A549 (cell line): ENCODE data around the gene NCOA7. TPM values are rescaled to one million over a fixed set of nuclear protein-coding genes. Genes with fewer than 3 reads are reported as not detected.

Experiments
- ATAC-seq, 2 experiments: fragments of 200-7000 bp in 1 of 2; fragments of >200 bp in 1 of 2; cut with Nextera tagmentation in 1 of 2; cut with Tn5 transposase in 1 of 2; 3 replicates each; pipeline versions ENCODE4 v1.8.0 to v1.9.1; 2018 to 2020; ENCODE audit warnings: mild to moderate bottlenecking in 1 of 2, moderate library complexity in 1 of 2
- CTCF ChIA-PET: fragments of 300-600 bp; sonication (Branson Sonifier 250); formaldehyde crosslinking; extraction: SDS; loops from one replicate; lab custom pipeline; 2021; ENCODE audit warnings: antibody characterized with exemption, inconsistent platforms; lab: Yijun Ruan, JAX
- POLR2A ChIA-PET: fragments of 350-600 bp; formaldehyde crosslinking; extraction: SDS; loops from one replicate; lab custom pipeline; 2021; ENCODE audit warnings: antibody characterized with exemption, inconsistent platforms; lab: Yijun Ruan, JAX
- DNase-seq, 2 experiments: peaks; one replicate each; pipeline versions ENCODE4 v3.0.0 to v3.0.0-alpha.2; 2011 to 2016; ENCODE audit warnings: low read depth in 1 of 2, low spot score in 1 of 2
- FAIRE-seq: peaks from 2 replicates; lab custom pipeline; 2011; peaks lifted over from hg19 to GRCh38; lab: Jason Lieb, UNC
- H3K27ac ChIP-seq, 2 experiments: fragments of >200 bp; sonication (Bioruptor Twin); formaldehyde crosslinking; 3 replicates each; pipeline ENCODE4 v1.5.1; 2016 to 2017
- H3K4me1 ChIP-seq: fragments of >200 bp; sonication (Bioruptor Twin); formaldehyde crosslinking; 3 replicates; pipeline ENCODE4 v1.6.1; 2016
- H3K4me2 ChIP-seq: fragments of >200 bp; sonication (Bioruptor Twin); formaldehyde crosslinking; 3 replicates; pipeline ENCODE4 v1.6.1; 2016
- H3K4me3 ChIP-seq: fragments of >200 bp; sonication (Bioruptor Twin); formaldehyde crosslinking; 3 replicates; pipeline ENCODE4 v1.5.1; 2016
- H3K9me3 ChIP-seq: fragments of >200 bp; sonication (Bioruptor Twin); formaldehyde crosslinking; 3 replicates; pipeline ENCODE4 v1.6.1; 2016
- BCL3 ChIP-seq: fragments of >200 bp; sonication (Bioruptor Twin); formaldehyde crosslinking; IDR thresholded peaks from 3 replicates; pipeline ENCODE4 v1.6.1; 2016
- CBX8 ChIP-seq: fragments of 200-600 bp; sonication (generic); IDR thresholded peaks from 2 replicates; pipeline ENCODE4 v1.6.1; 2016
- CEBPB ChIP-seq, 2 experiments: fragments of >200 bp in 1 of 2; sonication (Bioruptor Twin) in 1 of 2; formaldehyde crosslinking in 1 of 2; IDR thresholded peaks; 2 replicates each; pipeline ENCODE4 v1.6.1; 2012 to 2016
- CHD2 ChIP-seq: fragments of 150-350 bp; IDR thresholded peaks from 2 replicates; pipeline ENCODE4 v1.6.1; 2014; ENCODE audit warnings: low read length; ENCODE audit not compliant: partially characterized antibody
- EHF ChIP-seq: fragments of 250-450 bp; sonication (Bioruptor Pico); IDR thresholded peaks from 2 replicates; pipeline ENCODE4 v1.5.0; 2020; ENCODE audit warnings: mild to moderate bottlenecking
- FOSB ChIP-seq: fragments of 250-450 bp; sonication (Bioruptor Pico); IDR thresholded peaks from 2 replicates; pipeline ENCODE4 v1.5.0; 2020; ENCODE audit warnings: mild to moderate bottlenecking, moderate library complexity
- FOSL2 ChIP-seq, 2 experiments: fragments of 450-650 bp in 1 of 2; fragments of >200 bp in 1 of 2; sonication (Bioruptor Twin) in 1 of 2; formaldehyde crosslinking; IDR thresholded peaks; 2 replicates each; pipeline versions ENCODE4 v1.5.0 to v1.6.1; 2016 to 2020; ENCODE audit warnings: mild to moderate bottlenecking in 1 of 2, moderate library complexity in 1 of 2
- GATA3 ChIP-seq: IDR thresholded peaks from 2 replicates; pipeline ENCODE4 v1.6.1; 2012; ENCODE audit warnings: borderline replicate concordance
- HEYL ChIP-seq: fragments of 250-450 bp; sonication (Bioruptor Pico); IDR thresholded peaks from 2 replicates; pipeline ENCODE4 v1.8.0; 2021; ENCODE audit warnings: mild to moderate bottlenecking, moderate library complexity
- JUNB ChIP-seq: fragments of >200 bp; sonication (Bioruptor Twin); formaldehyde crosslinking; IDR thresholded peaks from 2 replicates; pipeline ENCODE4 v1.6.1; 2016
- NFE2L2 ChIP-seq: fragments of 150-350 bp; conservative IDR thresholded peaks from 2 replicates; pipeline ENCODE4 v1.6.1; 2014; ENCODE audit warnings: low read length
- NPAS2 ChIP-seq: fragments of 250-450 bp; sonication (Bioruptor Pico); IDR thresholded peaks from 2 replicates; pipeline ENCODE4 v1.8.0; 2022; ENCODE audit warnings: mild to moderate bottlenecking, moderate library complexity, borderline replicate concordance
- PBX3 ChIP-seq: IDR thresholded peaks from 2 replicates; pipeline ENCODE4 v1.6.1; 2012
- POLR2A ChIP-seq: IDR thresholded peaks from 2 replicates; pipeline ENCODE4 v1.6.1; 2012; ENCODE audit warnings: mild to moderate bottlenecking, low read length
- POLR2AphosphoS2 ChIP-seq: conservative IDR thresholded peaks from 2 replicates; pipeline ENCODE4 v1.6.1; 2012; ENCODE audit warnings: low read length, improper control_type of control experiment, inconsistent platforms
- RAD21 ChIP-seq, 2 experiments: fragments of >200 bp in 1 of 2; sonication (Bioruptor Twin) in 1 of 2; formaldehyde crosslinking in 1 of 2; IDR thresholded peaks in 1 of 2; conservative IDR thresholded peaks in 1 of 2; 2 replicates in 1 of 2; 3 replicates in 1 of 2; pipeline ENCODE4 v1.6.1; 2012 to 2018; ENCODE audit warnings: inconsistent platforms in 1 of 2
- RCOR1 ChIP-seq: fragments of 150-350 bp; IDR thresholded peaks from 2 replicates; pipeline ENCODE4 v1.6.1; 2014; ENCODE audit warnings: antibody characterized with exemption, low read length, low read depth
- TFCP2L1 ChIP-seq: fragments of 250-450 bp; sonication (Bioruptor Pico); IDR thresholded peaks from 2 replicates; pipeline ENCODE4 v1.5.0; 2021; ENCODE audit warnings: mild to moderate bottlenecking
- ZNF302 ChIP-seq: fragments of 250-450 bp; sonication (Bioruptor Pico); IDR thresholded peaks from 2 replicates; pipeline ENCODE4 v1.9.0; 2021; ENCODE audit warnings: inconsistent platforms, mild to moderate bottlenecking, moderate library complexity
- WGBS: methylation state at CpG from one replicate; pipeline ENCODE4 v1.1.6; 2017; ENCODE audit errors: missing lambda C conversion rate; 5-methylcytosine and 5-hydroxymethylcytosine counted together
- polyA plus RNA-seq, 4 experiments: library from polyadenylated mRNA; depleted of rRNA in 3 of 4; stranded (reverse); fragments of >200 nt; fragmentation: RNase III in 1 of 4; extraction: RNeasy Plus Mini Kit Qiagen cat#74134 plus additional on column Dnase treatment in 1 of 4; gene quantifications; 2 replicates in 3 of 4; 3 replicates in 1 of 4; pipeline ENCODE4 v1.2.3, GENCODE V29; 2011 to 2017
- TF ChIP-seq, protein P1 (sequence below): fragments of >200 bp; sonication (Bioruptor Twin); formaldehyde crosslinking; IDR thresholded peaks from 2 replicates; pipeline ENCODE4 v1.6.1; 2016
- TF ChIP-seq, protein P2 (sequence below): fragments of >200 bp; sonication (Bioruptor Twin); formaldehyde crosslinking; IDR thresholded peaks from 3 replicates; pipeline ENCODE4 v1.5.1; 2016

Gene NCOA7
- polyA plus RNA-seq, 2 of the 4 experiments (the other 2 are of a cell fraction): 66.4 to 195 TPM

GRCh38 chr6:125886914-125887313 lies 96.2 kb downstream of the NCOA7 start:
- no peak overlapping the region for H3K4me2 ChIP-seq
- H3K4me1 ChIP-seq: peaks cover 9% of the 10 kb centered on the region; the same call in 2 of the 3 replicates
- no peak overlapping the region for H3K27ac ChIP-seq
- no peak for TF ChIP-seq FOSL2 (IDR thresholded peaks at IDR 0.05)
- TF ChIP-seq FOSL2 (CRISPR knock-in tag; IDR thresholded peaks at IDR 0.05): no peak
- TF ChIP-seq RAD21 (conservative IDR thresholded peaks at IDR 0.05 in 1 of 2, IDR thresholded peaks at IDR 0.05 in 1 of 2): no peak
- TF ChIP-seq NPAS2 (CRISPR knock-in tag): no peak
- TF ChIP-seq ZNF302: no peak
- TF ChIP-seq, protein P1, sequence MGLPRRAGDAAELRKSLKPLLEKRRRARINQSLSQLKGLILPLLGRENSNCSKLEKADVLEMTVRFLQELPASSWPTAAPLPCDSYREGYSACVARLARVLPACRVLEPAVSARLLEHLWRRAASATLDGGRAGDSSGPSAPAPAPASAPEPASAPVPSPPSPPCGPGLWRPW: no peak
- TF ChIP-seq POLR2A: no peak
- no peak for TF ChIP-seq POLR2AphosphoS2
- TF ChIP-seq PBX3: no peak
- no peak for TF ChIP-seq CHD2
- no peak for TF ChIP-seq HEYL (CRISPR knock-in tag)
- TF ChIP-seq NFE2L2: no peak
- TF ChIP-seq, protein P2, sequence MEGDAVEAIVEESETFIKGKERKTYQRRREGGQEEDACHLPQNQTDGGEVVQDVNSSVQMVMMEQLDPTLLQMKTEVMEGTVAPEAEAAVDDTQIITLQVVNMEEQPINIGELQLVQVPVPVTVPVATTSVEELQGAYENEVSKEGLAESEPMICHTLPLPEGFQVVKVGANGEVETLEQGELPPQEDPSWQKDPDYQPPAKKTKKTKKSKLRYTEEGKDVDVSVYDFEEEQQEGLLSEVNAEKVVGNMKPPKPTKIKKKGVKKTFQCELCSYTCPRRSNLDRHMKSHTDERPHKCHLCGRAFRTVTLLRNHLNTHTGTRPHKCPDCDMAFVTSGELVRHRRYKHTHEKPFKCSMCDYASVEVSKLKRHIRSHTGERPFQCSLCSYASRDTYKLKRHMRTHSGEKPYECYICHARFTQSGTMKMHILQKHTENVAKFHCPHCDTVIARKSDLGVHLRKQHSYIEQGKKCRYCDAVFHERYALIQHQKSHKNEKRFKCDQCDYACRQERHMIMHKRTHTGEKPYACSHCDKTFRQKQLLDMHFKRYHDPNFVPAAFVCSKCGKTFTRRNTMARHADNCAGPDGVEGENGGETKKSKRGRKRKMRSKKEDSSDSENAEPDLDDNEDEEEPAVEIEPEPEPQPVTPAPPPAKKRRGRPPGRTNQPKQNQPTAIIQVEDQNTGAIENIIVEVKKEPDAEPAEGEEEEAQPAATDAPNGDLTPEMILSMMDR: no peak
- TF ChIP-seq JUNB: no peak
- TF ChIP-seq FOSB: no peak
- TF ChIP-seq CEBPB (IDR thresholded peaks at IDR 0.05): no peak
- TF ChIP-seq RCOR1: no peak
- no peak for TF ChIP-seq CBX8
- TF ChIP-seq EHF (CRISPR knock-in tag): no peak
- no peak for TF ChIP-seq BCL3
- no peak for FAIRE-seq
- no peaks in the 10 kb centered on the region for H3K9me3 ChIP-seq
- no peak overlapping the region for H3K4me3 ChIP-seq
- POLR2A ChIA-PET: no interaction called here
- no peak for DNase-seq
- 92% methylated on average over 2 of the region's 2 CpGs for WGBS
- ATAC-seq: no peak
- CTCF ChIA-PET: no interaction called here

DNA sequence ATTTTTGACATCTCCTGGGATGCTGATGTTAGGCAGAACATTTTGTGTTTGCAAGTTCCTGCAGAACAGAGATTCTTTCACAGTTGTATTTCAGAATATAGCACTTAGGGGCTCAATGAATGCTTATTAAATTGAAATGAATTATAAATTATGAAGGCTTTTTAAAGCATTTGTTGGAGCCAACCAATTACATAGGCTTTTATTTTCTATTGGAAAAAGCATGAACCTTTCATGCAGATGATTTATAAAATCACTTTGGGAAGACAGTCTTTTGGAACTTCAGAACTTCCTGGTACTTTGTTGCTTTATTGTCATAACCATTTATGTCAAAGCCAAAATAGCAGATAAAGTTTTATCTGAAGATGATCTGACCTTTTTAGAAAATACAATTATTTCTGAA lies 96.6 kb downstream of the NCOA7 start:
- CTCF ChIA-PET: interaction anchor here (1.0 to 2.7 kb wide), 2 partner anchors 66 to 70 kb away, joined by 3 to 14 read pairs; no protein-coding TSS in a partner anchor
- Histone ChIP-seq H3K4me3 (no peak overlapping the region), H3K9me3 (no peaks in the 10 kb centered on the region), H3K27ac (no peak overlapping the region), H3K4me1 (peaks cover 9% of the 10 kb centered on the region; the same call in 2 of the 3 replicates), H3K4me2 (no peak overlapping the region)
- FAIRE-seq: no peak
- POLR2A ChIA-PET: no interaction called here
- ATAC-seq: no peak
- no peak for DNase-seq
- TF ChIP-seq POLR2A (no peak), TFCP2L1 (CRISPR knock-in tag) (no peak), CBX8 (no peak), GATA3 (no peak), EHF (CRISPR knock-in tag) (no peak)
